ENCODE results near the gene VSIR. TPM values are rescaled to one million over a fixed set of nuclear protein-coding genes. Genes with fewer than 3 reads are reported as not detected.

Gene VSIR
- 9.1 TPM for polyA plus RNA-seq (2013, experiment 1 of 2; ENCODE audit: insufficient read length)
- 9.0 TPM for polyA plus RNA-seq (2013, experiment 2 of 2; ENCODE audit: insufficient read length)

DNA sequence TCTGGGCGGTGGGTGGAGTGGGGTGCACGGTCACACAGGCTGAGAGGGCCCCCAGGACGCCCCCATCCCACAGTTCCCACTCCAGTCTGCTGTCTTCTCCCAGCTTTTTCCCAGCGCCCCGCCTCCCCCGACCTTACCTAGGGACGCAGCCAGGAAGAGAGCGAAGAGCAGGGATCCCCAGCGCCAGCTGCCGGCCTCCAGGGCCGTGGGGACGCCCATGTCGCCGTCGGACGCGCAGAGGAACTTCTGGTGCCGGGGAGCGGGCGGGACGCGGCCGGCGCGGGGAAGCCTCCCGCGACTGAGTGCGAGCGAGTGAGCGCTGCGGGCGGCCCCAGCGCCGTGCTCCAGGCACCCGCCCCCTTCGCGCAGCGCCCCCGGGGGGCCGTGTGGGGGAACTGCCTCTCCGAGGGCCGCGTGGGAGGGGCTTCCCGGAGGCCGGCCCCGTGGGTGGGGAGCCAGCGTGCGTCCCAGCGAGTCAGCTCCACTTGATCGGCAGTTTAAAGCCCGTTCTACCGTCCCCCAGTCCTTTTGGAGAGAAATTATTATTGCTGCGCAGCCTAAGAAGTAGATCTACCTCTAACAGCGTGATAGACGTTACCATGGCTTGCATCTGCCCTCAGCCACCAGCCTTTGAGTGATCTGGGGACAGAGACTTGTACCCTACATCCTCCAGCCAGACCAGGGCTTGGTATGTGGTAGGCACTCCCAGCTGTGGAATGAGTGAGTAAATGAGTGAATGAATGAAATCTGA lies at the start of gene VSIR:
VSIR (minus strand) TSS at position 300 of the 751 bp plus-strand sequence; CDS start at position 219, 81 bp downstream.
- DNase-seq: peak; percentile 68

DNA sequence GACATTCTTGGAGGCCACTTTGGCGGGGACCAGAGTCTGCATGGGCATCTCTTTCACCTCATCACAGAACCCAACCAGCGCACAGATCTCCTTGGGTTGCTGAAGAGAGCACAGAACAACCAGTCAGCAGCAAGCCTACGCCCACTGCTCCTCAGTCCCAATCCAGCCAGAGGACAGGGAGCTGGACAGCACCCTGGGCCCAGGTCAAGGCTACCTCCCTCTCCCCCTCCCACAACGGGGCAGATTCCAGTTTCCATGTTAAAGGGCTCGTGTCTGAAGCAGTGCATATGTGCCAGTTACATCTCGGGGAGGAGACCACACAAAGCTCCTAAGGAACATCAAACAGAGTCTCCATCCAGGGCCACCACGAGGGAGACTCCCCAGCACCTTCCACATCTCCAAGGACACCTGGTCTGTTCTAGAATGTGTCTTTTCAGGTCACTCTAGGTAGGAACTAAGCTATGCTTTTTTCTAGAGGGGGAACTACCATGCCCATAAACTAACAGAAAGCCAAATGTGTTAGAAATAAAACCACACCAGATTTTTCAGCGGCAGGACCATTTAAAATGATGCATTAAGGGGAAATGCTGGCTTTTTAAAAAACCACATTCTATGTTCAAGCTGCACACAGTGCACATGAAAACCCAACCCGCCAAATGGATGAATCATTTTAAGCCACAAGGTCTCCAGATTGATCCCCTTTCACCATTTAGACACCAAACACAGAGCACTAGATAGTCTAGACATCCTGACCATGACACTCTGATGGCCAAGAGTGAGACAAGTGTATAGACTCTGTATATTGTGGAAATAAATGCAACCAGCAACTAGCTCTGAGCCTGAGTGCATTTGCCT lies 48.8 kb upstream of the VSIR start:
- peak; percentile 77 for DNase-seq

DNA sequence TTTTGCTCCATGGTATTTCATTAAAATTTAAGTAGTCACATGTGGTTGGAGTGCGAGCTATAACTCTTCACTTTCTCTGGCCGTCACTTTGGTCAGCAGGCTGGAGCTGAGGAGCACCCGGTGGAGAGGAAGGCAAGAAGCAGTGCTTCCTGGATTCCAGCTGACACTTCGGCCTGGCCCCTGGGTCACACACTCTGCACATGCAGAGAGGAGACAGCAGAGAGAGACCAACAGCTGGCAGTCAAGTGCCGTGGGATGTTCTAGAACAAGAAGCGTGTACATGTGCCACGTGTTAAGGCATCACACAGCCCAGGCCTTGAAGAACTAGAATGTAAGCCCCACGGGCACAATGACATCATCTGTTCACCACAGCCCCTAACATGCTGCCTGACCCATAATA lies 47.6 kb upstream of the VSIR start:
- DNase-seq: no peak

DNA sequence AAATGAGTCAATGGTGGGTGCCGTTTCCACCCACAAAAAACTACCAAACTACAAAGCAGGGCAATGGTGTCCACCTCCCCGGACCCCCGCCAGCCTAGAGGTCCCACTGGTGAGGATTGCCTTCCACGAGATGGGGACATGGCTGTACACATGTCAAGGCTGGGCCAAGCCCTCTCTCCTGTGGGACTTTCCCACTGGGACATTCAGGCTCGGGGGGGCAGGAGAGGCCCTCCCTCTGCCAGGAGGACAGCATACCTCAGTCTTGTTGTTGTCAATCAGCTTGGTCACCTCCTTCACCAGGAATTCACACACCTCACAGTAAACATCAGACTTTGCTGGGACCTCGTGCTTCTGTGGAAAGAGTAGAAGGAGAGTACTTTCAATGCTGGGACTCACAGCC lies 46.7 kb upstream of the VSIR start:
- no peak for DNase-seq

DNA sequence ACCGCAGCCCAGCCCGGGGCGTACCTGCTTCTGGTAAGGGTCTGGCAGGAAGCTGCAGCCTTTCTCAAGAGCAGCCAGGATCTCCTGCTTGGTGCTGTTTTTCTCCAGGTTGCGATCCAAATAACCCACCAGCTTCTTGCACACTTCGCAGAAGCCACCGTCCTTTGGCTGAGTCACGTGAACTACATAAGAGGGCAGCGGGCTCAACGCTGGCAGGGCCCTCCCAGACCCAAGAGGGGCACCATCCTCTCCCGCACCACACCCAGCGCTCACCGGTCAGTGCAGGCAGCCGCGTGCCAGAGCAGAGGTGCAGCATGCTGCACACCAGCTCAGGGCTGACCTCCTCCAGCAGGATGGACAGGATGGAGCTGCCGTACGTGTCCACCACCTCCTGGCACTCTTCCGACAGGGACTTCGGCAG lies 46.1 kb upstream of the VSIR start:
- no peak for DNase-seq

DNA sequence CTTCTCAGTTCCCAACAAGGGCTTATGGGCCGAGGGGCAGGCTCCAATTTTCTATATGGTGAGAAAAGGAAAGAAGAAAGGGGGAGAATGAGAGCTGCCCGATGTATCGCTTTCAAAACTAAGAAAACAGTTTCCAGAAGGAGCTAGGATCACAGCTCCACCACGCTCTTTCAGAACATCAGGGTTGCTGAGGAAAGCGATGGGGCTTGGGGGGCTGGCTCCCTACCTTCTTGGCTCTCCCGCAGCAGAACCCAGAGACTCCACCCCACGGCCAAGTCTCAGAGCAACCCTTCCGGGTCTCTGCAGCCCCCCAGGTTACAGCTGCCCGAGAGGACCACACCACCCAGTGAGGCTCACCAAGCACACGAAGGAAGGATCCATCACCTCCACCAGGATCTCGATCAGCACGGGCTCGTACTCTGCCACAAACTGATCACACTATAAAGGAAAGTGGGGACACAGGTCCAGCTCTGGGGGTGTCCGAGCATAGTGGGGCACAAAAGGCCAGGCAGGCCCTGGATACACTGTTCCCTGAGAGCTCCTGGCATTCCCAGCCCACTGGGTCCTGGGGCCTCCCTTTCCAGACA lies 45.4 kb upstream of the VSIR start:
- no peak for DNase-seq

DNA sequence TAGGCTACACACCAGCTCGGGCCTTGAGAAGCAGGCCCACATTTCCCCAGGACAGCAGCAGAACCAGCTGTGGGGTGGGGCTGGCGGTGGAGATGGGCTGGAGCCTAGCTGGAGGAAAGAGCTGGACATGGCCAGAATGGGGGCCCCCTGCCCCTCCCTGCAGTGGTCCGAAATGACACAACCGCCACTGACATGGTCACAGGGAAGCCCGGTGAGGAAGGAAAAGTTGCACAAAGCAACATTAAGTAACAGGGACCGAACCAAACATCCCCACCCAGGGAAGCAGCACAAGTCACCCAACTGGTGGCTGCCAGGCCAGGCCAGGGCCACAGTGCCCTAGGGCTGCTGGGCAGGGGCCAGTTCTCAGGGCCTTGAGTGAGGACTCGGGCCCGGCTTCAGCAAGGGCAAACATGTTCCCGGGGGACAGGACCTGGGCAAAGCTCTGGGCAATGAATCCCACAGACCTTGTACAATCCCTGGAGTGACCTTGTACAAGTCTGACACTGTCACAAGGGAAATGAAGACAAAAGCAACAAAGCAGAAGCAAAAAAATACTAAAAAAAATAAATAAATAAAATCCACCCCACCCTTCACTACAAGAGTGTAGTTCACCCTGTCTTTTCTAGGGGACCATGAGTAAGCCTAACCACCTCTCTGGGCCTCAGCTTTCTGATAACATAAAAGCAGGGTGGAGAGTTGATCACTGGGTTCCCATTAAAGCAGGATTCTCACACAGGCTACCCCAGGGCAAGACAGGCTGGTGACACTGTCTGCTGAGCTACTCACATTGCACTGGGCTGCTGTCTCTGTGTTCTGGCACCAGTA lies 44.7 kb upstream of the VSIR start:
- DNase-seq: no peak

DNA sequence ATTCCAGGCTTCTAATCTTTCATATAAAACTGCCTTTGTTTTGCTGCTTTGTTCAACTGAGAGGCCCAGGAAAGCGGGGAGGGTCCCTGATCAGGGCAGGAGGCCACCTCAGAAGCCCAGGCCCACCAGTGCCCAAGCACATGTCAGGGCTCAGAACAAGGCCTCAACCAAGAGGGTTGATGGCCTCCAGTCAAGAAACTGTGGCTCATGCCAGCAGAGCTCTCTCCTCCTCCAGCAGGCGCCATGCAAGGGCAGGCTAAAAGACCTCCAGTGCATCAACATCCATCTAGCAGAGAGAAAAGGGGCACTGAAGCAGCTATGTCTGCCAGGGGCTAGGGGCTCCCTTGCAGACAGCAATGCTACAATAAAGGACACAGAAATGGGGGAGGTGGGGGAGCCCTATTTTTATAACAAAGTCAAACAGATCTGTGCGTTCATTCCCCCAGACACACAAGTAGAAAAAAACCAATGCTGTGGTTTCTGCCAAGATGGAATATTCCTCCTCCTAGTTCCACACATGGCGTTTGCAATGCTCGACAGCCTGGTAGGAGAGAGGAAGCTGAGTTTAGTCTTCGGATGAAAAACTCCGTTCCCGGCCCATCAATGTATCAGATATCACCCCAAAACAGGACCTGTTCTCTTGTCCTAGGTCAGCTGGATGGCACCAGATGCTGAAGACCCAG lies 43.8 kb upstream of the VSIR start:
- DNase-seq: no peak

DNA sequence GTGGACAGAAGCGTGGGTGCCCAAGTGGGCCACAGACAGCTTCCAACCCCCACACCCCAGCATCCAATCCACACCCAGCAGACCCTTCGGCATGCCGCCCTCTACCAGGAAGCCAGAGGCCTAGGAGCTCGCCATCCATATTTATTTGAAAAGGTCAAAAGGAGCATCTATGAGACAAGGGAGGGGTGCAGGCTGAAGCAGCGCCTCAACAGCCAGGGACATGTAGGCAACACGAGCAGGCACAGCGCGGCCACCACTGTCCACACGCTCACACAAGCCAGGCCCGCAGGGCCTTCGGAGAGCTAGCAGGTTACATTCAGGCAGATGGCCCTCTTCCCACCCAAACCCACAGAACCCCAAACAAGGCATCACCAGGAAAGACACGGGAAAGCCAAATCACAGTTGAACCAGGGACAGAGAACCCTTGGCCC lies 43.1 kb upstream of the VSIR start:
- DNase-seq: no peak

DNA sequence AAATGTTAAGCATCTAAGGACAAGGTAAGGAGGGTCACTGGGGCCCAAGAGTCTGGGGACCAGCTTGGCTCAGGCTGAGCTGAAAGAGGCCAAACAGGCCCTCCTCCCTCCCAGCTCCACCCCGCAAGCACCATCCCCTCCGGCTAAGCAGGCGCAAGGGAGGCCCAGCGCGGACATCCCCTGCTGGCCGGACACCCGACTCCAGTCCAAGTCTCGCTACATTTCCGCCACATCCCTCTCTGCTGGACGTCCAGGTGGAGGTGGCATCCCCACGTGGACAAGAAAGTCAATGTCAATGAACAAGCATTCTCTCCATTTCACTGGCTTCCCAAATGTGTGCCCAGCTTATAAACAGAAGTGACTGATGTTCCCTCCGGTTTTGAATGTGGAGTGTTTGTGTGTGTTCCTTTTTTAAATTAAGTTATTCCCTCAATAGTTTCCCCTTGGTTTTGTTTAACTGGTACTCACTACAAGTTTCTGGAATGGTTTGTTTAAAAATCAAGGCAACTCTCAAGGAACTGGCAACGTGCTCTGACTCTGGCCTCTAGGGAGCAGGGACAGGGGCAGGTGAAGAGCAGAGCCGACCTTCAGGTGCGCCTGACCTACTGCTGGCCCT lies 42.3 kb upstream of the VSIR start:
- no peak for DNase-seq

DNA sequence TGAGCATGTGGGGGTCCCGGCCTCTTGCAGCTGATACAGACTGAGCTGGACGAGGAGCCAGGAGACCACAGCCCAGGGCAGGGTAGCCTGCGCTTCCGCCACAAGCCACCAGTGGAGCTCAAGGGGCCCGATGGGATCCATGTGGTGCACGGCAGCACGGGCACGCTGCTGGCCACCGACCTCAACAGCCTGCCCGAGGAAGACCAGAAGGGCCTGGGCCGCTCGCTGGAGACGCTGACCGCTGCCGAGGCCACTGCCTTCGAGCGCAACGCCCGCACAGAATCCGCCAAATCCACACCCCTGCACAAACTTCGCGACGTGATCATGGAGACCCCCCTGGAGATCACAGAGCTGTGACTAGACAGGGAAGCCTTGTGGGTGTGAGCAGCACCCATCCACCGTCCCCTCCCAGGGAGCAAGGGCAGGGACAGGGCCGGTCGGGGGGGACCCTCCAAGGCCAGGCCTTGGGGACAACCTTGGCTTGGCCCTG lies 41.6 kb upstream of the VSIR start:
- DNase-seq: no peak

DNA sequence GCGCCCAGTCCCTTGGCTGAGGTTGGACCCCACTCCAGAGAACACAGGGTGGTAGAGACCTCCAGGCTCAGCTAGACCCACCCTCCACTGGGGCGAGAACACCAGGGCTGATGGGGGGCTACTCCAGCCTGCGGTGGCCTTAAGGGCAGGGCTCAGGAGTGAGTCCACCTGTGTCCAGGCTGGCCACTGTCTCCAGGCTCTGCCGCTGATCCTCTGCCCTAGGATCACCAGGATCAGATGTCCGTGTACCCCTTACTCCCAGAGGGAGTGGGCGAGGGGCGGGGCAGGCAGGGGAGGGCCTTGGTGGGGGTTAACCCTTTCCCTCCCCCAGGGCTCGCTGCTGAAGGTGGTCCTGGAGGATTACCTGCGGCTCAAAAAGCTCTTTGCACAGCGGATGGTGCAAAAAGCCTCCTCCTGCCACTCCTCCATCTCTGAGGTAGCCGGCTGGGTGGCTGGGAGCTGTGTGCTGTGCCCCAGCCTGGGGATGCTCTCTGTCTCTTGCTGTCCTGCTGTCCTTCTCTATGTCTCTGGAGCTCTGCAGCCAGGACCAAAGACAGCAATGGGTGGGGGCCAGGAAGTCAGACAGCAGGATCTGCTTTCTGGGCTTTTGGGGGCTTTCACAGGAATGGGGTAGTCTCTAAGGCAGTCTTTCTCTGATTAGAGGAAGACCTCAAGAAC lies 39.7 kb upstream of the VSIR start:
- DNase-seq: no peak

DNA sequence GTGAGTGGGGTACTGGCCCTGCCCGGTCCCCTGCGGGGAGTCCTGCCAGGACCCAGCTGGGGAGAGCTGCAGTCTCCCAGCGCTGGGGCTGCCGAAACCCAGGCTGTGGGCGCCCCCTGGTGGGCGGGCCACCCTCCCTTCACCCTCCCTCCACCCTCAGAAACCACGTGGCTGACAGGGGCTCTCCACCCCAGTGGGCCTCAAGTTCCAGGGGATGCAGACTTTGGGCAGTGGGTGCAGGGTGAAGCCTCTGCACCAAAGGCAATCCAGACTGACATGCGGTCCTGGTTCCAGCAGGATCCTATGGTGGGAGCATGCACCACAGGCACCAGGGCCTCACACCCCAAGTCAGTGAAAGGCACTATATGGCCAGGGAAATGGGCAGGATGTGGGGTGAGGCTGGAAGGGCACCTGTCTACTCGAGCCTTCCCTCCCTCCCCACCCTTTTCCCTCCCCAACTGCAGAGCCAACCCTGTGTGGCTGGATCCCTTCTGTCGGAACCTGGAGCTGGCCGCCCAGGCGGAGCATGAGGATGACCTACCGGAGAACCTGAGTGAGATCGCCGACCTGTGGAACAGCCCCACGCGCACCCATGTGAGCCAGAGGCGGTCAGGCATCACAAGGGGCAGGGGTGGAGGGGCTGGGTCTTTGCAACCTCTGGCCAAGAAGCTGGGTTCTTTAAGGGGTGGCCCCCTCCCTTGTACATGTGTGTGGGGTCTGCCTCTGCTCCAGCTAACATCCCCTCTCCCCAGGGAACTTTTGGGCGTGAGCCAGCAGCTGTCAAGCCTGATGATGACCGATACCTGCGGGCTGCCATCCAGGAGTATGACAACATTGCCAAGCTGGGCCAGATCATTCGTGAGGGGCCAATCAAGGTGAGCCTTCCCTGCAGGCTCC lies 38.9 kb upstream of the VSIR start:
- peak; percentile 32 for DNase-seq

DNA sequence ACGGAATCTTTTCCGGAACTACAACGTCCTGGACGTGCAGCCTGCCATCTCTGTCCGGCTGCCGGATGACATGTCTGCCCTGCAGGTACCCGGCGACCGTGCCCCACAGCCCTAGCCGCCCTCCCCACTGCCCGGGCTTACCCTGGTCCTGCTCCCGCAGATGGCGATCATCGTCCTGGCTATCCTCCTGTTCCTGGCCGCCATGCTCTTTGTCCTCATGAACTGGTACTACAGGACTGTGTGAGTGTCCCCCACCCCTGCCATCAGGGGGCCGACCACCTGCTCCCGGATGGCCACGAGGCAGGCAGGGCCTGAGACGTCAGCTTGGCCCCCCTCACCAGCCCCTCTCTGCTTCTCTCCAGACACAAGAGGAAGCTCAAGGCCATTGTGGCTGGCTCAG lies 38.0 kb upstream of the VSIR start:
- no peak for DNase-seq

DNA sequence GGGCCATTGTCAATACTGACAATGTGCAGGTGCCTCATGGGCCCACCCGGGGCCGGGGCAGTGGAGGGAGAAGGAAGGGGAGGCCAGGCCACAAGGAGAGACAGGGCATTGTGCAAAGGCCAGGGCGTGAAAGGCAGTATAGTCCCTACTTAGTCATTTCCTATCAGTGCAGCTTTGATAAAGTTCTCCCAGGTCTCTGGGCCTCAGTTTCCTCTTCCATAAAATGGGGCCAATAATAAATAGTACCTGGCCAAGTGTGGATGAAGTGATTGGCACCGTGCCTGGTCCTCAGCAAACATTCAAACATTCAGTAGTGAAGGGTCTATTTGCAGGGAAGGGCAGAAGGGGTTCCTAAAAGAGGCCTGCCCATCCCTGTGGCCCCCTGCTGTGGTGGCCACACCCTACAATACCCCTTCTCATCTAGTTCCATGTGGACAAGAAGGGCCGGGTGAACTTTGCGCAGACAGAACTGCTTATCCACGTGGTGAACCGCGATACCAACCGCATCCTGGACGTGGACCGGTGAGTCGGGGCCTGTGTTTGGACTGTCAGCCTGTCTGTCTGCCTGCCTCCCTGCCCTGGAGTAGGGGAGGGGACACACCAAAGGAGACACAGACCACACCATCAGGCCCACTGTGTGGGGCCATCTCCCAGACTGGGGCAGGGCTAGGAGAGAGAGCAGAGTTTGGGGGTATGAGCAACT lies 36.9 kb upstream of the VSIR start:
- DNase-seq: no peak

DNA sequence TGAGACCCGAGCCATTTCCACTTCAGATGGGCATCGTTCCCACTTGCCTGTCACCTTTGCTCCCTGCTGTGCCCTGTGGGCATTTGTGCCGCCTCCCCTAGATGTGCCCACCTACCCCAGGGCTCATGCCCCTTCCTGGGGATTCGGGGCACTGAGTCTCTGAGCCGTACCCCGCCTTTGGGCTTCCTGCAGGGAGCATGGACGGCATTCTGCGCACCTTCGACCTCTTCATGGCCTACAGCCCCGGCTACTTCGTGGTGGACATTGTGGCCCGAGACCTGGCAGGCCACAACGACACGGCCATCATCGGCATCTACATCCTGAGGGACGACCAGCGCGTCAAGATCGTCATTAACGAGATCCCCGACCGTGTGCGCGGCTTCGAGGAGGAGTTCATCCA lies 36.3 kb upstream of the VSIR start:
- no peak for DNase-seq

DNA sequence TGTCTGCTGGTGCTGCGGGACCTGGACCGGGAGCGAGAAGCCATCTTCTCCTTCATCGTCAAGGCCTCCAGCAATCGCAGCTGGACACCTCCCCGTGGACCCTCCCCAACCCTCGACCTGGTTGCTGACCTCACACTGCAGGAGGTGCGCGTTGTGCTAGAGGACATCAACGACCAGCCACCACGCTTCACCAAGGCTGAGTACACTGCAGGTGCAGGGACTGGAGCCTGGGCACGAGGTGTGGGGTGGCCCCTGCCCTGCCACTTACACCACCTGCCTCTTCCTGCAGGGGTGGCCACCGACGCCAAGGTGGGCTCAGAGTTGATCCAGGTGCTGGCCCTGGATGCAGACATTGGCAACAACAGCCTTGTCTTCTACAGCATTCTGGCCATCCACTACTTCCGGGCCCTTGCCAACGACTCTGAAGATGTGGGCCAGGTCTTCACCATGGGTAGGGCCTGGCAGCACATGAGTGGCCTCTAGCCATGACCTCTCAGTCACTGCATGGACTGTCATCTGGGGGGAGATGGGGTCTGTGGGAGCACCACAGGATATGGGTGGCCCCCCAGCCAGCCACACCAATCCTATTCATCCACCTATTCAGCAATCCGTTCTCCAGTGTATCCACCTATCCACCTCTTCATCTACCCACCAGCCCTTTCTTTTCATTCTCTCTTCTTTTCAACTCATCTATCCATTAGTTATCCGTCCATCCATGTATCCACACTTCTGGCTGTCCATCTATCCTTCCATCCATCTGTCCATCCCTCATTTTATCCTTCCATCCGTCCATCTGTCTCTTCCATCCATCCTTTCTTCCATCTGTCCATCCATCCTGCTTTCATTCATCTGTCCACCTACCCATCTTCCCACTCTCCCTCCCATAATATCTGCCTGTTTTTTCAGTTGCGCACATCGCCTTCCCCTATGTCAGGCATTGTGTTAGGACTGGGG lies 34.5 kb upstream of the VSIR start:
- DNase-seq: no peak

Data from fibroblast of skin of abdomen (primary cell).